NCI-H1436 (cell line): ENCODE data around the gene NECAB2.
"Not testable (repeated sequence)": the region's sequence is repeated elsewhere in the genome, so short reads cannot be mapped to it uniquely, and the experiment has no call there.

Experiments used
- DNase-seq: peaks from one replicate; lab custom pipeline; 2025; lab: John Stamatoyannopoulos, UW

Gene NECAB2

DNA sequence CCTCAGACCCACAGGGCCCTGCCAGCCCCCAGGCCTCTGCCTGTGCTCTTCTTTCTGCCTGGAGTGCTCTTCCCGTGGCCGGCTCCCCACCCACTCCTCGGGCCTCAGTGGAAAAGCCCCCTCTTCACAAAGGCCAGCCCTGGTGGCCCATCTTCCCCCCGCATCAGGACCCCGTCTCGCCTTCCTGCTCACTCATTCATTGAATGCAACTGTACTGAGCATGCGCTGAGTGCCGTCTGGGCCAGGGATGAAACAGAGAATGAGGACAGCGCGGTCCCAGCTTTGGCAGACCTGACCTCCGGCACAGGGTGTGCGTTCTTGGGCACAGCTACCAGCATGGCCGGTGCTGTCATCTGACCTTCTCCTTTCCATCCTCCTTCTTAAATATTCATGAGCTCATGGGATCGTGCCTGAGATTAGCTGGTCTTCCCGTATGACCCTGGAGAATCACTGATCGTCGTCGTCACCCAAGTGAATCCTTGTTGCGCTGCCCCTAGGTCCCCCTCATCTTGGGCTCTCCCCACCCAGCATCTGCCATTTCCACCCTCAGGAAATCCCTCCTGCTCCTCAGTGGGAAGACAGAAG, 31.4 kb upstream of the NECAB2 start:
- no peak for DNase-seq

DNA sequence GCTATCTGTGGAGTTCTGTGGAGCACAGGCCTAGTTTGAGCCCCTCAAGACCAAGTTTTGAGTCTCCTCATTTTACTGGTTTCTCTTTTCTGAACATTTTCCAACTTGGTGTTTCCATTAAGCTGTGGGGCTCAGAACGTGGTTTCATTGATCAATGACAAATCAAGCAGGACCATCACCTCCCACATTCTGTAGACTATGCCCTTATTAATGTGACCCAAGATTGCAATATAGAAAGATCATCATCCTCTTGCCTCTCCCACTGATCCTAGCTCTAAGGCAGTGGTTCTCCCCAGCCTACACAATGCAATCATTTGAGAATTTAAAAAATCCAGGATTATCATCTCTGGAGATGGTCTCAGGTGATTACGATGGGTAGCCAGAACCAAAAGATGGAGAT, 30.8 kb upstream of the NECAB2 start:
- DNase-seq, result no peak

DNA sequence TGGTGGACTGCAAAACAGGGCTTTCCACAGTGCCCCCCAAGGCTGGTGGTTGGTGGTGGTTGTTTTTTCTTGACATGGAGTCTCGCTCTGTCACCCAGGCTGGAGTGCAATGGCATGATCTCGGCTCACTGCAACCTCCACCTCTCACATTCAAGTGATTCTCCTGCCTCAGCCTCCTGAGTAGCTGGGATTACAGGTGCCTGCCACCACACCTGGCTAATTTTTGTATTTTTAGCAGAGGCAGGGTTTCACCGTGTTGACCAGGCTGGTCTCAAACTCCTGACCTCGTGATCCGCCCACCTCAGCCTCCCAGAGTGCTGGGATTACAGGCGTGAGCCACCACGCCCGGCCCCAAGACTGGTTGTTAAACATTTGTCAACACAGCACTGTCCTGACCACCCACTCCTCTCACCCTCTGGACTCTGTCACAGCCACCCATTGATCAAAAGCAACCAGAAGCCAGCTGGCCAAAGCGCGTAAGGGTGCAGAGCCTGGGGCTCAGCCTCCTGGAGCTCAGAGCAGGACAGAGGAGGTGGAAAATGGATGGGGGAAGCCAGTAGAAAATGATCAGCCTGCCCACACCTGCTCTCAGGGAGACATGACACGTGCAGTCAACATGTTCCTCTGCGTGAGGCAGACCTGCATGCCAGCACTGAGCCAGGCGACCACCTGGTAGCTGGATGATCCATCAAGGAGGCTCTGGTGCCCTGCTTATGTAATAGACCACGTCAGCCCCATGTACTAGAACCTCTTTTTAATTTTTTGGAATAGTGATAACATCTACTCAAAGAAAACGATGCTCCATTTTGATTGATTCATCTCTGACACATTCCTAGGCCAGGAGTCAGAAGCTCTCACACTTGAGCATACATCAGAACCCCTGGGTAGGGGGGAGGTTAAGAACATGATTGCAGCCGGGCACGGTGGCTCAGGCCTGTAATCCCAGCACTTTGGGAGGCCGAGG, 29.8 kb upstream of the NECAB2 start:
- no peak for DNase-seq

DNA sequence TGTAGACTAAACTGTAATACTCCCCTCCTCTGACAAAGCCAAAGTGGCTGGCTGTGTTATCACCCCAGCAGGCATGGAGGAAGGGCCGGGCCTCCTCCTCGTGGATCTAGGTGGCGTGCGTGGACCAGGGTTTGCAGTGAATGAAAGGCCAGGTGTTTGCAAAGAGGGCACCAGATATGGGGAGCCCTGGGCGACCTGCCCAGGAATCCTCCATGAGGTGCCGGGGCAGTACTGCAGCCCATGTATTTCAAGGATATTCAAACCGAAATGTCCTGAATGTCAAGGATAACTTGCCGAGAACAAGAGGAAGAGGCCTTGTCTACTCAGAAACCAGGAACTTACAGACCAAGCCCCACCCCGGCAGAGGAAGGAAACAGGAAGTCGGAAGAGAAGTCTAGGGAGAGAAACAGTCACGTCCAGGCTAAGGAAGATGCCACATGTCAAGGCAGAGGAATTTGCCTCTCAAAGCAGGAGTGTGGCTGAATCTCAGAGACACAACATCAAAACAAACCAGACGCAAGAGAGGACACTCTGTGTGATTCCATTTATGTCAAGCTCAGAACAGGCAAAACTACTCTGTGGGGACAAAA, 28.7 kb upstream of the NECAB2 start:
- no peak for DNase-seq

DNA sequence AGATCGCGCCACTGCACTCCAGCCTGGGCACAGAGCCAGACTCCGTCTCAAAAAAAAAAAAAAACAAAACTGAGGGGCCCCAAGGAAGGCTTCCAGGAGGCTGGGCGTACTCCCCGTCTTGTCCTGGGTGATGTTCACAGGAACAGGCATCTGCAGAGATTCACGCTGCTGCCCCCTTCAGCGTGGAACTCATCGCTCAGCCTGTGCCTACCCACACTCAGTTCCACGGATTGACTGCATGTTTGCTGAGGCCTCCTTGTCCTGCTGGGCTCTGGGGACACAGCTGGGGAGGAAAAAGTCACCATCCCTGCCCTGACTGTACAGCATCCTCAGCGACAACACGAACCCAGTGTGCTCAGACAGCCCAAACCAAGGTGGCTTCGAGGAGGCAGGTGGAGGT, 27.9 kb upstream of the NECAB2 start:
- DNase-seq, result no peak

DNA sequence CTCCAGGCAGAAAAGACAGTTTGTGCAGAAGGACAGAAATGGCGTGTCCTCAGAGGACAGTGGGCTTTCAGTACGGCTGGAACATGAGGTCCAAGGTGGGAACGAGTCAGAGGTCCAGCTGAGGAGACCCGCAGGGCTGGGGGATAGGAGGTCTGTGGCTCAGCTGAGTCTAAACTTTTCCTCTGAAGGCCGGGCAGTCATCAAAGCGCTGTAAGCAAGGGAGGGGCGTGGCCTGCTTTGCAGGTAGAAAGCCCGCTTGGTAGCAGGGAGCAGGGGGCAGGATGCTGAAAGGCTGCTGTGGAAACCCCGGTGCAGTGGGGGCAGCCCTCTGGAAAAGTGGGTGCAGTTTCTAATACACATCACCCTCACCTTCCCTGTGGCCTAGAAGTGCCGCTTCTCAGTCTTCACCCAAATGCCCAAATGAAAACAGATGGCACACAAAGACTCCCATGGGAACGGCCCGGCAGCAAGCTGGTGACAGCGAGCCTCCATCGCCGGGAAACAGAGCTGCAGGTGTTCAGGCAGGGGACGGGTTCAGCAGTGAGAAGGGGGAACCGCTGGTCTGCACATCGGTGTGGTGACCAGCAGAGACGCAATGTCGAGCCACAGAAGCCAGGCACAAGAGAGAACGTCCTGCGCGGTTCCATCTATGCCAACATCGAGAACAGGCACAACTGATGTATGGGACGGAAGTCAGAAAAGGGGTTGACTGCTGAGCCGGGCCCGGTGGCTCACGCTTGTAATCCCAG, 27.2 kb upstream of the NECAB2 start:
- no peak for DNase-seq

DNA sequence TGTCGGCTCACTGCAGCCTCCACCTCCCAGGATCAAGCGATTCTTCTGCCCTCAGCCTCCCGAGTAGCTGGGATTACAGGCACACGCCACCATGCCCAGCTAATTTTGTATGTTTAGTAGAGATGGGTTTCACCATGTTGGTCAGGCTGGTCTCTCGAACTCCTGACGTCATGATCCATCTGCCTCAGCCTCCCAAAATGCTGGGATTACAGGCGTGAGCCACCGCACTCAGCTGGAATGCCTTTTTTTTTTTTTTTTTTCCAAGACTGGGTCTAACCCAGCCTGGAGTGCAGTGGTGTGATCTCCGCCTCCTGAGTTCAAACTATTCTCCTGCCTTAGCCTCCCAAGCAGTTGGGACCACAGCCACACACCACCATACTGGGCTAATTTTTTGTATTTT, 26.5 kb upstream of the NECAB2 start:
- DNase-seq, result not testable (repeated sequence)

DNA sequence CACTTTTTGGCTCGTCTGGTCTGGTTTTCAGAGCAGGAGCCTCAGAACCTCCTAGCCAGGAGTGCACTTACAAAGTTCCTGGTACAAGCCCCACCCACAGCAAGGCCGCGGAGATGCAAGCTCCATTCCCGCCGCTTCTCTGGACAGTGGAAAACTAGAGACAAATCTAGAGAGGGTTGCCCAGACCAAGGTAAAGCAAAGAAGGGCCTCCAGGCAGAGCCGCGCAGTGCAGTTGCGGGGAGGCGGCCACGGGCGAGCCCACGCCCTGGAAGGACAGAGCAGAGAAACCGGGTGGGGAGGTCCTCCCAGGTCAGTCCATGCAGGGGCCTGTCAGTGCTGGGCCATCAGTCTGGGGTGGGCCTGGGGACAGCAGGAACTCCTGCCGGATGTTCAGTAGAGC, 26.0 kb upstream of the NECAB2 start:
- no peak for DNase-seq

DNA sequence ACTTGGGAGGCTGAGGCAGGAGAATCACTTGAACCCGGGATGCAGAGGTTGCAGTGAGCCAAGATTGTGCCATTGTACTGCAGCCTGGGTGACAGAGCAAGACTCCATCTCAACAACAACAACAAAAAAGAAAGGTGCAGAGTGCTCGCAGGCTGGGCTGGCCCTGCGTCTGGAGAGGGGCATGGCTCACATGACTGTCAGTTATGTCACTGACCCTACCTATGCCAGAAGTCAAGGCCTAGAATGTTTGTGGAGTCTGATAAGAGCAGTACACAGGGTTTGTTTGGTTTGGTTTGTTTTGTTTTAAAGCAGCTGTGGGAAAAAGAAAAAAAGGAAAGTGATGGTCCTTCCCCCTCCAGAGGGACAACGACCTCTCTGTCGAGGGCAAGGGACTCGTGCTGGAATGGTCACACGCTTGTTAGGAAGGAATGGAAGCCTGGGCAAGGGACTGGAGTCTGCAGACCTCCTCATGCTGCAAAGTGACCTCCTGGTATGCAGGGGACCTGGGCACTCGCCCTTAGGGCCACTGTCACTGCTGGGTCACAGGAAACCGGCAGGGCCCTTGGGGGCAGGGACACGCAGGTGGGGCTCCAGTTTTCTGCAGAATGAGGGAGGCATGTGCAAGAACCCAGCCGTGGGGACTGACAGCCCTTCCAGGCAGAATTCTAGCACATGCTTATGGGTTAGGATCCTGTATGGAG, 25.1 kb upstream of the NECAB2 start:
- DNase-seq, result no peak

DNA sequence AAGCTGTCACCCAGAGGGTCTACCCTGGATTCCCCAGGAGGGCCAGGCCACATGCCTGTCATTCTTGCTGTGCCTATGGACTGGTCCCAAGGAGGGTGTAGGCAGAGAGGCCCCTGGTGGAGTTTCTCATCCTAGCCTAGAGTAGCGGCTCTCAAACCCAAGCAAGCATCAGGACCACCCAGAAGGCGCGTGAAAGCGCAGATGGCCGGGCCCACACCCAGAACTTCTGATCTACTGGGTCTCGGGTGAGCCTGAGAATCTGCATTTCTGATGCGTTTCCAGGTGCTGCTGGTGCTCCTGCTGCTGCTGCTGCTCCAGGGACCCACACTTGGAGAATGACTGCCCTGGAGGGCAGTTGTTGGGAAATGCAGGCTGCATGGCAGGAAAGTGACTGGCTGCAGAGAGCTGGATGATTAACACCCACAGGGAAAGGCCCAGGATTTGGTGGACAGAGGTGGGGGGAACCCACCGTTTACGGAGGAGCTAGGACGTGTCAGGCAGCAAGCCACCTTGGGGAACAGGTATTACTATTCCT, 24.5 kb upstream of the NECAB2 start:
- no peak for DNase-seq

DNA sequence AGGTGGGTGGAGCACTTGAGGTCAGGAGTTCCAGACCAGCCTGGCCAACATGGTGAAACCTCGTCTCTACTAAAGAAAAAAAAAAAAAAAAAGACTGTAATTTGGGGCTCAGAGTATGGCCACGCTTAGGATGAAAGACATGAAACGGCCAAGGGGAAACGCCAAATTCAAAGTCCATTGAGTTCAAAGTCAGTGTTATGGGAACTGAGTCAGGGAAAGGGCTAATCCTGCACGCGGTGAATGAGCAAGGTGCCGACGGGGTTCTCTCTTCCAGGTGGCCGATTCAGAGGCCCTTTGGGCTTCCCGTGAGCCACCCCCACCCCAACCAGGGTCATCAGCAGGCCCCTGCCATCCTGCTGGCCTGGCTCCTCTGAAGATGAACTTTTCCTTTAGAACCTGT, 22.5 kb upstream of the NECAB2 start:
- no peak for DNase-seq

DNA sequence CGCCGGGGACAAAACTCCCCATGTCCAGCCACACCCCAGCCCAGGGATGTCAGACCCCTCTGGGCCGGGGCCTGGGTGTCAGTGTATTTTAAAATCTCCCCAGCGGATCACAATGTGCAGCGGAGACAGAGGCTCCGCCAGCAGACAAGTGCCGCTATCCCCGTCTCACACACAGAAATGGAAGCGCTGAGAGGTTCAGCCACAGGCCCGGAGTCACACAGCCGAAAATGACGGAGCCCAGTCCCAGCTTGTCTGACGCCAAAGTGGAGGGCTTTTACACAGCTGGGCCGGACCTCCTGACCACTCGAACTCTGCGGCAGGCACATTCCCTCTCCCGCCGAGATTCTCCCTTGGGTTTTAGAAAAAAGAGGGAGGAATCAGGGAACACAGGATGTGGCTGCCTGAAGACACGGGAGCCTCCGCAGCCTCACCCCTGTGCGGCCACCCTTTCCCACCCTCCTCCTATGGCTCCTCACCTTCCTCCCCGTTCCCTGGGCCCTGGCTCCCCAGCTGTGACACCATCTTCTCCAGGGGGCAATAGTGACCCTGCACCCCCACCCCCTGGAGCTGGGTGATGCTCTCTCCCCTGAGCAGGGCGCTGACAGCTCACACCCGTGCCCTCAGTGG, 21.8 kb upstream of the NECAB2 start:
- DNase-seq, result no peak

DNA sequence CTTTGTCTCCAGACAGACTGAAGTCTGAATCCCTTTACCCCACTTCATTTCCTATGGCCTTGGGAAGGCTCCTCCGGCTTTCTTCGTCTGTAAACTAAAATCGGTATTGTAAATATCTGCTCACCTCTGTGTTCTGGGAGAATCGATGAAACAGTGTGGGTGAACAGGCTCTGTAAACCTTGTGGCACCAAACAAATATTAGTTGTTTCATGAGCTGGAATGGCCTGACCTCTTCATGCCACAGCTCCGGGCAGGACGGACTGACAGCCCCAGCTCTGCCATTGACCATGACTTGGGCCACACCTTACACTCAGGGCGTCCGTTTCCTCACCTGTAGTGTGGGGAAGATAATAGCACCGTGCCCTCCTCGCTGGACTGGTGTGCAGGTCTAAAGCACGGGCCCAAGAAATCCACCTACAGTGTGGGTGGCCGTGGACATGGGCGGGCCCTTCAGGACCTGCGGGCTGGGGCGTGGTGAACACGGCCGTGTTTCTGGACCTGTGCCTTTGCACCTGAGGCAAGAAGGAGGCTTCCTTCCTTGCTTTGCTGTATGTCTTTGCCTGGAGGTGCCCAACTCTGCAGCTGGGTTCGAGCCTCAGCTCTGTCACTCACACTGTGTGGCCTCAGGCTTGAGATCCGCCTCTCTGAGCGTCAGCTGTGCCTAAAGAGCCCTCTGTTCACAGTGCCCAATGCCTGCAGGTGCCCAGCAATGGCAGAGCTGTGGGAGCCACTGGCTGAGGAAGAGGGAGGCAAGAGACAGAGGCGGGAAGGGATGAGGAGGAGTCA, 21.1 kb upstream of the NECAB2 start:
- no peak for DNase-seq

DNA sequence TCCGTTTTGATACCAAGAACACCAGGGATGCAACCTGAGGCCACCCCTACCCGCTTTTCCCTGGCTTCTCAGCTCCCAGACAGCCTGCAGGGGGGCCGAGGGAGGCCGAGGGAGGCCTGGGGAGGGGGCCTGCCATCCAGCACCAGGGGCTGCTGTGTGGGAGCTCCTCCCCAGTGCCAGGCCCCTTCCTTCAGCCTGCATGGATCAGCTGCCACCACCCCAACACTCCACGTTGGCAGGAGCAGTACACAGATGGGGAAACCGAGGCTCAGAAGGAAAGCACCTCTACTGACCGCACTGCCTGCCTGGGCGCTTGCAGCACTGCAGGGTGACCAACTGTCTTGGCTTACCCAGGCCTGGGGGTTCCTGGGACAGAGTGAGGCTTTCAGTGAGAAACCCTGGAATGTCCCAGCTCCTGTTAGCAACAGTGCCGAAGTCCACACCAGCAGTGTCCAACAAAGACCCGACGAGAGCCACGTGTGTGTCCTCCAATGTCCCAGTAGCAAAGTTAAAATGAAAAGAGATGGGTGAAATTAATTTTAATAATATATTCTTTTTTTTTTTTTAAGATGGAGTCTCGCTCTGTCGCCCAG, 20.3 kb upstream of the NECAB2 start:
- DNase-seq, result no peak

DNA sequence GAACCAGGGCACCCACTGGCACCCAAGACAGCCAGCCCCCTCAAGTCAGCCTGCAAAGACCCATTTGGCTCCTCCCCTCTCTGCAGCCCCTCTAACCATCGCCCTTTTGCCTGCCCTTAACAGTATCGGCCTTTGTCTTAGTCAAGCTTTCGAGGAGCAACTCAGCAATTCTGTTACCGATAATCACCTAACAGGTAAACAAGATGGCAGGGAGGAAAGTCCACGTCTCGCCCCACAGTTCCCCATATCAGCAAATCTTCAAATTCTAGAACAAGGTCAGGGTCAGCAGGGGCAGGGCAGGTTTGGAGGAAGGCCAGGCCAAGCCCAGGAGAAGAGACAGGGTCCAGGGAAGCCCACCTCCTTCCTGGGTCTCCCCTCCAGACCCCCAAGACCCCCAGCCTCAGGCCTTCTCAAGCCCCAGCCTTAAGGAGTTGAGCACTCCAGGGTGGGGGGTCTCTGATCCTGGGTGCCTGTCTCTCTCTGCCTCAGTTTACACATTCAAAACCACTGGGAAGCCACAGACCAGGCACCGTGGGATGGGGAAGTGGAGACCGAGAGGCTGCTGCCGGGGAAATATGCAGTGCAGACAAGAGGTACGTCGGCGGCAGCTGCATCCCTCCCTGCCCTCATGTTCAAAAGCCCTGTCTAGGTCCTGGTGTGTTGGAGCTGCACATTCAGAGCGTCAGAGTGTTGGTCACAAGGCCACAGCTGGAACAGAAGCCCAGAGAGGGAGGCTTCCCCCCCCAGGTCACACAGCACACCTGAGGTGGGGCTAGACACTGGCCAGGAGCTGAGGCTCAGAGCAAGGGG, 18.9 kb upstream of the NECAB2 start:
- DNase-seq, result no peak

DNA sequence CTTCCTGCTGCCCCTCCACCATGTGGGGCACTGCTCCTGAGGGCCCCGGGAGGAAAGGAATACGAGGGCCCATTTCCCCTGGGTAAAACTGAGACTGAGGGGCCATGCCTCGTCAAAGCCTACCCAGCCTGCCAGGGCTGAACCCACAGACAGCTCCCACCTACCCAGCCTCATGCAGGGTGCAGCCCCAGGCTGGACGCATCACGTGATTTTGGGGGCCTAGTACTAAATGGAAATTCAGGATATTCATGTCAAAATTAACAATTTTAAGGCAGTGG, 18.4 kb upstream of the NECAB2 start:
- no peak for DNase-seq

DNA sequence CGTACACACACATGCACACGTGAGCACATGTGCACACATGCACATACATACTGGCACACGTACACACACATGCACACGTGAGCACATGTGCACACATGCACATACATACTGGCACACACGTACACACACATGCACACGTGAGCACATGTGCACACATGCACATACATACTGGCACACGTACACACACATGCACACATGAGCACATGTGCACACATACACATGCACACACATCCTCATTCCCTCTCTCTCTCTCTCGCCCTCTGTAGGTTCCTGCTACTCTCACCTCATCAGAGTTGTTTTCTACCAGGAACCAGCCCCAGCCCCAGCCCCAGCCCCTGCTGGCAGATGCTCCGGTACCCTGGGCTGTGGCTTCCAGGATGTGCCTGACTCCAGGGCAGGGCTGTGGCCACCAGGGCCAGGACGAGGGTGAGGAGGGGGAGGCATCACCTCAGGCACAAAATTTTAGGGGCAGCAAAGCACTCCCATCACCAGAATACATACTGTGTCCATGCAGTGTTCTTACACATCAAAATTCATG, 17.1 kb upstream of the NECAB2 start:
- DNase-seq, result not testable (repeated sequence)

DNA sequence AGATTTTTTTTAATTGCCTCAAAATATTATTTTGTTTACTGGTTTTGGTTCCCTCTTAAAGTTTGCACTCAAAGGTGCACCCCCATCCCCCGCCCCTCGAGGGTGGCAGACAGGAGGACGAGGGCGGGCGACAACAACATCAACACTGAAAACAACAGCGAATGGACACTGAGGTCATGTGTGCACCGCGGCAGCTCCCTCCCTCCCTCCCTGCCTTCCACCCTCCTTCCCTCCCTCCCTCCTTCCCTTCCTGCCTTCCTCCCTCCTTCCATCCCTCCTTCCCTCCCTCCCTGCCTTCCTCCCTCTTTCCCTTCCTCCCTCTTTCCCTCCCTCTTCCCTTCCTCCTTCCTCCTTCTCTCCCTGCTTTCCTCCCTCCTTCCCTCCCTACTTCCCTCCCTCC, 16.5 kb upstream of the NECAB2 start:
- DNase-seq, result no peak

DNA sequence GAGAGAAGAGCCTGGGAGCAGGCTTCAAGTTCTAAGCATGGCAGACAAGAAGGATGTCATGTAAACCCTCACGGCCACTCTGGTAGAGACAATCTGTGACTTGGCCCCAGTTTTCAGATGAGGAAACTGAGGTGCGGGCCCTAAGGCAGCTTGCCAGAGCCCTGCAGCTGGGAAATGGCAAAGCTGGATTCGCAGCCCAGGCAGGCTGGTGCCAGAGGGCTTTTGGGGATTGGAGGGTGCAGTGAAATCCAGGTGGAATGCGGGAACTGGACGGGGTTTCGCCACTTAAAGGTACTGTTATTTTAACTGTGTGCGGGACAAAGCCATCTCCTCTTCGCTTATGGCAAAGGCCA, 15.5 kb upstream of the NECAB2 start:
- DNase-seq, result no peak
